NCI-H82 treated with DMSO at 0.1 percent for 48 hours (cell line): ENCODE data around the gene OR4K15.
"Not testable (repeated sequence)": the region's sequence is repeated elsewhere in the genome, so short reads cannot be mapped to it uniquely, and the experiment has no call there.

ENCODE experiments used
- DNase-seq: peaks from one replicate; lab custom pipeline; 2025; ENCODE audit not compliant: unreplicated experiment; lab: John Stamatoyannopoulos, UW

The OR4K15 gene, protein sequence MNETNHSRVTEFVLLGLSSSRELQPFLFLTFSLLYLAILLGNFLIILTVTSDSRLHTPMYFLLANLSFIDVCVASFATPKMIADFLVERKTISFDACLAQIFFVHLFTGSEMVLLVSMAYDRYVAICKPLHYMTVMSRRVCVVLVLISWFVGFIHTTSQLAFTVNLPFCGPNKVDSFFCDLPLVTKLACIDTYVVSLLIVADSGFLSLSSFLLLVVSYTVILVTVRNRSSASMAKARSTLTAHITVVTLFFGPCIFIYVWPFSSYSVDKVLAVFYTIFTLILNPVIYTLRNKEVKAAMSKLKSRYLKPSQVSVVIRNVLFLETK

DNA sequence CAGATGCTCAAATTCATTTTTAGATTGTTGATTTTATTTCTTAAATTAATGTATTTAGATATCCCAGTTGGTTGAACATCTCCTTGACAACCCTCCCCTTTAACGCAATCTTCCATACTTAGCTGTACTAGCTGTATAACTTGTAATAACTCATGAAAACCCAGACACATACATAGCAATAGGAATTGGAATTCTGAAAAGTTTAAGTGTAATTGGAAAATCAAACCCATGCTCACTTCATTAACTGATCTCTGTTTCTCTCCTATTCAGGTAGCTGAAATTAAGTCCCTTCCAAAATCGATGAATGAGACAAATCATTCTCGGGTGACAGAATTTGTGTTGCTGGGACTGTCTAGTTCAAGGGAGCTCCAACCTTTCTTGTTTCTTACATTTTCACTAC is at the start of gene OR4K15:
OR4K15 (plus strand) TSS at position 301 of the 400 bp plus-strand sequence; CDS start at position 301, 0 bp downstream.
- DNase-seq = no peak

DNA sequence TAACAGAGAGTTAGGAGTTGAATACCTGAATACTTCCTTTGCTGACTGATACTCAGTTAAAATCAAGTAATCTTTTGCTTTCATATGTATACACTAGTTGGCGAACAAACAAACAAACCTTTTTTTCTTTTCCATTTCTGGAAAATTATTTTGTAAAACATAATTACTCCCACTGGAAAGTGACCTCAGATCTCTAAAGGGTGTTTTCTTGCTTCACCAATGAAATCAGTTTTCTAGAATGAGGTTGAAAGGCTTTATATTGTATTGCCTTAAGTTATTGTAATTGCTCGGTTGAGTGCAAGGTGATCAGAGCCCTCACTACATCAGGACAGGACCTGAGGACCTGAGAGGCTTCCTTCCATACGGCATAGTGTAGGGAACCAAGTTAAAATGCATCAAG is 44.8 kb upstream of the OR4K15 start, which contains the start of gene OR4K1:
OR4K1 (plus strand) TSS at position 301 of the 400 bp plus-strand sequence. CDS start 4,750 bp downstream, outside the sequence.
- no peak for DNase-seq

DNA sequence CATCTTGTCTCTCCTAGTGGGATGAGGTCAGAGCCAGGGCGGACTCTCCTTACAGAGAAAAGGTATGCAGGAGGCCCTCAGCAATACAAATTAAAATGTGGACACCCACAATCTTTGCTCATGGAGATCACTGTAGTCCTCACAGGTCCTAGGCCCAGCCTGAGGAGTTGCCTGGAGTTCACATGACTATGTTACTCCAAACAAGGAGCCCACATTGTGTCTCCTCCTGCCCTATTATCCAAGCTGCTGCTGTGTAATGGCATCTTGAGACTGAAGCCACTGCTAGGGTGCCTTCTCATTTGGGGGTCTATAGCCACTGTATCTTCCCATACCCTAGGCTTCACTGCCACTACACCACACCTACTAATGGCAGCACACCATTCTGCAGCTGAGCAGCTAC is 33.7 kb upstream of the OR4K15 start:
- DNase-seq = no peak

DNA sequence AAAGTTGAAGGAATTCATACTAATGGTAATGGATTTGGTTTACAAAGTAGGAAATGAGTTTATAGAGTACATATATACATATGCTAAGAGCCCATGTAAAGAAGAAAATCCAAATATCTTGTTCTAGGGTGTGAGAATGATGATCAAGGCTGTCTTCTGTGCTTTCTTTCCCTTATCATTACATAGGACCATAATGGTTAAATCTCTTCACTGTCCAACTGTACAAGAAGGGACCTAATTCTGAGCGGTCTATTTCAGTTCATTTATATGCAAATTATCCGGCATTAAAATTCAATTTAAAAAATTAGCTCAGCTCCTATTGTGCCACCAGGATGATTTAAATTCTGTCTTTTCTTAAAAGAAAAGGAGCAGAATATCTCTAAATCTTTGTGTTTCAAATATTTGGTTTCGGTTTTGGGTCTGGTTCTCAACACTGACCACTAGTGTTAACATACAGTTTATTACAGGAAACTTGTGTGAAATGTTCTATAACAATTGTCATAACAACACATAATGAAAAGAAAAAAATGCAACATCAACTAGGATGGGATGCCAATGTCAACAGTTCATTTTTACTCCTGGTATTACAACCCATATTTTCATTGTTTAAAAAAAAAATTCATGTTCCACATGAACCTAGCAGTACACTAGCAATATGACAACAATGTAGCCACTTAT is 27.8 kb upstream of the OR4K15 start:
- no peak for DNase-seq

DNA sequence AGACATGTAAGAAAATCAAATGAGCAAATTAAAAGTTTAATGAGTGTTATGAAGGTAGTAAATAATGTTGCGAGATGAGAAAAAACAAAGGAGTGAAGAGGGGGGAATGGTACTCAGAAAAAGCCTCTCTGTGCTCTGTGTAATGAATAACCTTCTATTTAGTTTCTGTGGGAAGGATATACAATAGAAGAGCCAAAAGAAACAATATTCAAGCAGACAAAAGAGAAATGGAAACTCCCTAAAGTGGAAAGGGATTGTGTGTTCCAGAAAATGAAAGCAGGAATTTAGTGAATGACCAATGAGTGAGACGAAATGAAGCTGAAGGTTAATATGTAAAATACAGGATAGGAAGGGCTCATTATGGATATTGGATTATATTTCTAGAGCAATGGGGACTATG is 26.2 kb upstream of the OR4K15 start:
- no peak for DNase-seq

DNA sequence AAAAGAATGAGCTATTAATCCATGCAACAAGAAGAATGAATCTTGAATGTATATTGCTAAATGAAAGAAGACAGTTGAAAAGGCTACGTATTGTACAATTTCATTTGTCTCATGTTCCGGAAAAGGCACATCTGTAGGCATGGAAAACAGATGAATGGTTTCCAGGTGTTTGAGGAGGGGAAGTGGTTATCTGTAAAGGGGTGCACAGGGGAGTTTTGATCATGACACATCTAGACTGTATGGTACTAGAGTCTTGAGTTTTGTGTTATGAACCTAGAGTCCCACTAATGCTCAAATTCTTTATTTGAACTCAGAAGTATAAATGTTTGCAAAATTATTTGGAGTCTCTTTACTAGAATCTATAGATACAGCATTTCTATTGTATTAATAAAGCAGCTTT is 5.7 kb upstream of the OR4K15 start:
- DNase-seq = not testable (repeated sequence)

DNA sequence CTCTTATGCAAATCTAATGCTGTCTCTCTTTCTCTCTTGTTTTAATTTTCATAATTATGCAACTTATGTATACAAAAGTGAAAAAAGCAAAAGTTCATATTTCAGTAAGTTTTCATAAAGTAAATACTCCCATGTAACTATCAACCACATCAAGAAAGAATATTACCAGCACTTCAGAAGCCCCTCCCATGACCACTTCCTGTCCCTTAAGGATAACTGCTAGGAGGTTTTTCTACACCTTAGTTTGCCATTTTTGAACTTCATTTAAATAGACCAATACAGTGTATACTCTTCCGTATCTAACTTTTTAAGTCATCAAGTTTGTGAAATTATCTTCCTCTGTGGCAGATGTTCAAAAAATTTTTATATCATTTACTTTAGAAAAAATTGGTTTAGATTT is 547 bp upstream of the OR4K15 start:
- no peak for DNase-seq

DNA sequence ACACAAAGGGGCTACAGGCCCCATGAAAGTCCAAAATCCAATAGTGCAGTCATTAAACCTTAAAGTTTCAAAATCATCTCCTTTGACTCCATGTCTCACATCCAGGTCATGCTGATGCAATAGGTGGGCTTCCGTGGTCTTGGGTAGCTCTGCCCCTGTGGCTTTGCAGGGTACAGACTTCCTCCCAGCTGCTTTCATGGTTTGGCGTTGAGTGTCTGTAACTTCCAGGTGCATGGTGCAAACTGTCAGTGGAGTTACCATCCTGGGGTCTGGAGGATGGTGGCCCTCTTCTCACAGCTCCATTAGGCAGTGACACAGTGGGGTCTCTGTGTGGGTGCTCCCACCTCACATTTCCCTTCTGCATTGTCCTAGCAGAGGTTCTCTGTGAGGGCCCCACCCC is 18.0 kb downstream of the OR4K15 start:
- no peak for DNase-seq

DNA sequence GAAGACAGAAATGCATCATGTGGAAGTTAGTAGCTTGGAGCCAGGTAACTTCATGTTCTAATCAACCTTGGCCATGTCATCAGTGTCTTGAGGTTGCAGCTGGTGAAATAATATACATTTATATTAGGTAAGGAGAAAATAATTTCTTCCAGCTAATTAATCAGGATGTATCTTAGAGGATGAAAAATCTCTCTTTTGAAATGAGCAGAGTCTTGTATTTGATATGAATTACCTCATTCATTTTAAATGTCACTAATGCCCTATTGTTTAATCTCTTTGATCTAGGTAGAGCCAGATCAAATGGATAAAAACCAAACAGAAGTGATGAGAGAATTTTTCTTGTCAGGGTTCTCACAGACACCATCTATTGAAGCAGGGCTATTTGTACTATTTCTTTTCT is 26.5 kb downstream of the OR4K15 start, which contains the start of gene OR4Q2:
OR4Q2 (plus strand) TSS at position 301 of the 400 bp plus-strand sequence.
- no peak for DNase-seq

DNA sequence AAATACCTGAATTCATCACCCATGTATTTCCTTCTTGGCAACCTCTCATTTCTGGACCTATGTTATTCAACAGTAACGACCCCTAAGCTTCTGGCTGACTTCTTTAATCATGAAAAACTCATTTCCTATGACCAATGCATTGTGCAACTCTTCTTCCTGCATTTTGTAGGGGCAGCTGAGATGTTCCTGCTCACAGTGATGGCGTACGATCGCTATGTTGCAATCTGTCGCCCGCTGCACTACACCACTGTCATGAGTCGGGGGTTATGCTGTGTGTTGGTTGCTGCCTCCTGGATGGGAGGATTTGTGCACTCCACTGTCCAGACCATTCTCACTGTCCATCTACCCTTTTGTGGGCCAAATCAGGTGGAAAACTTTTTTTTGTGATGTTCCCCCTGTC is 26.9 kb downstream of the OR4K15 start:
- no peak for DNase-seq

DNA sequence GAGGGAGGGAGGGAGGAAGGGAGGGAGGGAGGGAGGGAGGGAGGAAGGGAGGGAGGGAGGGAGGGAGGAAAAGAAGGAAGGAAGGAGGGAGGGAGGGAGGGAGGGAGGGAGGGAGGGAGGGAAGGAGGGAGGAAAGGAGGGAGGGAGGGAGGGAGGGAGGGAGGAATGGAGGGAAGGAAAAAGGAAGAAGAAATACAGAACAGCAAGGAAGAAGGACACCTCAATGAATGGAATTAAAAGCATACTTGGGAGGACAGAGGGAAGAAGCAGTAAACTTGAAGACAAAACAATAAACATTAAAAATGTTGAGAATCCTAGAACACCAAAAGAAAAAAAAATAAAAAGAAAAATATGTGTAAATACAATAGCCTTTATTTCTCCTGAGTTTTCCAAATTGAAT is 32.8 kb downstream of the OR4K15 start:
- DNase-seq = no peak

DNA sequence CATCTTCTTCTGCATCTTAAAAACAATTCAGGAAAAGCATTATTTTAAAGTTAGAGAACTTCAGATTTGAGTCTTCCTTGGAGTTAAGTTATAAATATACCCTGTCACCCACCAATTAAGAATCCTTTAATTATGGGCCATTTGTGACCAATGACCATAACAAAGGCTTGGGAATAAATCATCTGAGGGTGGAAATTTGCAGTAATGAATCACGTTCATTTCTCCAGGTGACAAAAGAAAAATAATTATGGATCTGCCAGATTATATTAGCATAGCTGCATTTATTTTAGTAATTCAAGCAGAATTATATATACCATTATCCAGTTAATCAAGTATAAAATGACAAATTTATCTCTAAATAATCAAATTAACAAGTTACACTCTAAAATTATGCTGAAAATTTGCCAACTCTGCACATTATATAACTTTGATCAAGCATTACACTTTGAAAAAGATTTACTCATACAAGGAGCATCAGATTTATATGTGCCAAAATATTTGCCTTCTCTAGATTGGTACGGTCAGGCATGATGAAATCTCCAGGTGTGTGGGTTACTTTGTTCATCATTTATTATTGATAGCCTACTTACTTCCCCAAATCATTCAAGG is 44.0 kb downstream of the OR4K15 start, which contains the start of gene OR4K14:
OR4K14 (minus strand) TSS at position 51 of the 609 bp plus-strand sequence. CDS start 4,114 bp downstream, outside the sequence.
- no peak for DNase-seq
